ENCODE results near the gene CDC34.
A peak's percentile ranks its signal among the peaks of the same experiment; 100 is the strongest.

The CDC34 gene, protein sequence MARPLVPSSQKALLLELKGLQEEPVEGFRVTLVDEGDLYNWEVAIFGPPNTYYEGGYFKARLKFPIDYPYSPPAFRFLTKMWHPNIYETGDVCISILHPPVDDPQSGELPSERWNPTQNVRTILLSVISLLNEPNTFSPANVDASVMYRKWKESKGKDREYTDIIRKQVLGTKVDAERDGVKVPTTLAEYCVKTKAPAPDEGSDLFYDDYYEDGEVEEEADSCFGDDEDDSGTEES

GRCh38 chr19:531753-532560, at the start of gene CDC34:
TSS of gene CDC34 (plus strand) at chr19:531760. CDS start at chr19:531932, 172 bp downstream.
- DNase-seq, result peak; percentile 30

- DNase-seq, result no peak
Observed at GRCh38 chr19:482186-483041, 49.1 kb upstream of the CDC34 start.

DNA sequence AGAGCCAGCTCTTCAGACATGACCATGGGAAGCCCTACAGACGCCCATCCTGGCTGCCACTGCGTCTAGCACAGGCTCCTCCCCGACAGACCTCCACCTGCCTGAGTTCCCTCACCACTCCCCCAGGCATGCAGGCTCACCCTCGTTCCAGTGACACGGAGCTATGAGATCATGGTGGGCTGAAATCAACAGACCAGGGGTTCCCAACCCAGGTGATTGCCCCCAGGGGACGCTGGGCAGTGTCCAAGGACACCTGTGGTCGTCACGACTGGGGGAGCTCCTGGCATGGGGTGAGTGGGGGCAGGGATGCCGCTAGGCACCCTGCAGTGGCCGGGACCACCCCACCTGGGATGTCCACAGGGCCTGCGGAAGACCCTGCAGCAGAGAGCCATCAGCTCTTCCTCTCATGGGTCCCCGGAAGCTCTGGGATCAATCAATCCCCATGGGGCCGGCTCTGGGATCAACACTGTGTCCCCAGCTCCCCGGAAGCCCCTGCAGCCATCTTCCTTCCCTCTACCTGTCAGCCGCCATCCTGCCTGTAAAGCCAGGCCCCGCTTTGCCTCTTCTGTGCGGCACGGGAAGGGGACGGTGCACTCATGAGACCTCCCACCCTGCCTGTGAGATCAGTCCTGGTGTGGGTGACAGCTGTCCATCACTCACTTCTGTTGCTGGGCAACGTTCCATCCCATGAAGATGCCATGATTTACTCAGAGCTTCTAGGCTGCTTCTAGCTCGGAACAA, 48.1 kb upstream of the CDC34 start:
- no peak for DNase-seq

- DNase-seq, result no peak
Observed at GRCh38 chr19:484494-484893, 47.1 kb upstream of the CDC34 start.

- no peak for DNase-seq
Observed at GRCh38 chr19:485077-485476, 46.5 kb upstream of the CDC34 start.

DNA sequence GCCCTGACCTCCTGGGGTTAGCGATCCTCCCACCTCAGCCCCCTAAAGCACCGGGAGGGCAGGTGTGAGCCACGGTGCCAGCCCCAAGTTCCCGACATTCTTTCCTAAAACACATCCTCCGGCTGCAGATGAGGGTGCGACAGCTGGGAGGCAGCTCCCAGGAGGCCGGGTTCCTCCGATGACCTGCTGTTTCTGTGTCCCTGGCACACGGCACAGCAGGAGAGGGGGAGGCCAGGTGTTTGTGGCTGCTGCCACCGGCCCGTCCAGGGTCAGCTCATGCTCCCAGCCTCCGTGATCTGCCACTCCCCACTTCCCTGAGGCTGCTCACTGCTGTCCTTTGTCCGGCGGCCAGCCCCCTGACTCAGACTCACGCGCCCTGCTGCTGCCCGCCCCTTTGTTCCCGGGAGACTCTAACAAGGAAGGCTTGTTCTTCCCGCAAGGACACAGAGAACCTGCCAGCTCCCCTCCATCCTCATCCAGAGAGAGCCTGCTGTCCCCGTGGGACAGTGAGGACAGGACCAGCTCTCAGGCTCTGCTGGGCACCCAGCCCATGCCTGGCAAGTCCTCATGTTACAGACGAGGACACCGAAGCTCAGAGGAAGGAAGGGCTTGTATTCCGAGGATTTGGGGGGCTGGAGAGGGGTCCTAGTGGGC, 45.9 kb upstream of the CDC34 start:
- DNase-seq, result no peak

- peak; percentile 89 for DNase-seq
Observed at GRCh38 chr19:488505-489417, 42.8 kb upstream of the CDC34 start.

- no peak for DNase-seq
Observed at GRCh38 chr19:489418-490196, 42.0 kb upstream of the CDC34 start.

DNA sequence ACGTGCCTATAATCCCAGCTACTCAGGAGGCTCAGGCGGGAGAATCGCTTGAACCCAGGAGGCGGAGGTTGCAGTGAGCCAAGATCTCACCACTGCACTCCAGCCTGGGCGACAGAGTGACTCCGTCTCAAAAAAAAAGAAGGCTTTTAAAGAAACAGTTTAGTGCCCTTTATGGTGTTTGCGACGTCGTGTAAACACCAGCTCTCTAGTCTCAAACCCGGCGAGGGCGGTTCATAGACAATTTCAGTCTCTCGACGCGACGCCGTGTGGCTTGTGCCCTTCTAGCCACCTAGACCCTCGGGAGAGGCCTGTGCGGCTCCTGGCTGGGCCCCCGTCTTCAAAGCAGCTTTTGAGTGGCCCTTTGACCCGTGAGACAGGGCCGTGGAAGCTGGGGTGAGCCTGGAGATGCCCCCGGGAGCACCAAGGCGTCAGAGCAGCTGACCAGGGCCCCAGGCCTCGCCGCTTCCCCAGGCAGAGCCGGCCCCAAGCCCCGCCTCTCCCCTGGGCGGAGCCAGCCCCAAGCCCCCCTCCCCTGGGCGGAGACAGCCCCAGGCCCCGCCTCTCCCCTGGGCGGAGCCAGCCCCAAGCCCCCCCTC, 40.3 kb upstream of the CDC34 start:
- no peak for DNase-seq

DNA sequence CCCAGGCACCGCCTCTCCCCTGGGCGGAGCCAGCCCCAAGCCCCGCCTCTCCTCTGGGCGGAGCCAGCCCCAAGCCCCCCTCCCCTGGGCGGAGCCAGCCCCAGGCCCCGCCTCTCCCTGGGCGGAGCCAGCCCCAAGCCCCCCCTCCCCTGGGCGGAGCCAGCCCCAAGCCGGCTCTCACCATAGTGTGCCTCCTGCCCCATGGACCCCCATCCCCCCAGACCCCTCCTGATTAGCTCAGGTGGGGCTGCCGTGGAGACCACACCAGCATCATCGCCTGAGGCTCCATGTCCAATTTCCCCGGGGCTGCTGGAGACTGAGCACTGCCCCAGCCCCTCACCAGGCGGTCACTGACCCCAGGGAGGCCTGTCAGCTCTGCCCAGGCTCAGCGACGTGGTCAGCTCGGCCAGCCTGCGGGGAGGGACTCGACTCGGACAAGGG, 39.4 kb upstream of the CDC34 start:
- DNase-seq, result no peak

GRCh38 chr19:493391-494170, 38.0 kb upstream of the CDC34 start:
- no peak for DNase-seq

- DNase-seq, result no peak
Observed at GRCh38 chr19:494171-495080, 37.1 kb upstream of the CDC34 start.

DNA sequence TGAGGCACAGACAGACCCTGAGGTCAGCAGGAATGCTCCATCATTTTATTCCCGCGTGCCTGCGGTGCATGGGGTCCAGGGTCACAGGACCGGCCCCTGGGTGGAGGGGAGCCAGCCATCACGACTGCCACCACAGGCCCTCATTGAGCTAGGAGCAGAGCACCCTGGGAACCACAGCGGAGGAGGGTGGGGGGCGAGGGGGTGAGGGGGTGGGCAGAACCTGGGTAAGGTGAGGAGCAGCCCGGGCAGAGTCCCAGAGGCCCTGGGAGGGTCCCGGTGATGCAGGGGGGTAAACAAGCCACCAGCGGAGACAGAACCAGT, 36.5 kb upstream of the CDC34 start:
- no peak for DNase-seq

- DNase-seq, result peak; percentile 32
Observed at GRCh38 chr19:495402-496111, 36.0 kb upstream of the CDC34 start.

- DNase-seq, result no peak
Observed at GRCh38 chr19:496112-496665, 35.4 kb upstream of the CDC34 start, which contains the start of gene MADCAM1. TSS of gene MADCAM1 (plus strand) at chr19:496486. CDS start at chr19:496500, 14 bp downstream.

DNA sequence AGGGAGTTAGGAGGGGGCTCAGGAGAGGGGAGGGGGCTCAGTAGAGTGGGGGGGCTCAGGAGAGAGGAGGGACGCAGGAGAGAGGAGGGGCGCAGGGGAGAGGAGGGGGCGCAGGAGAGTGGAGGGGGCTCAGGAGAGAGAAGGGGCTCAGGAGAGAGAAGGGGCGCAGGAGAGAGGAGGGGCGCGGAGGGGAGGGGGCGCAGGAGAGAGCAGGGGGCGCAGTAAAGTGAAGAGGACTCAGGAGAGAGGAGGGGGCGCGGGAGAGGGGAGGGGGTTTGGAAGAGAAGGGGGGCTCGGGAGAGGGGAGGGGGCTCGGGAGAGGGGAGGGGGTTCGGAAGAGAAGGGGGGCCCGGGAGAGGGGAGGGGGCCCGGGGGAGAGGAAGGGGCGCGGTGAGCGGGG, 34.6 kb upstream of the CDC34 start:
- no peak for DNase-seq

DNA sequence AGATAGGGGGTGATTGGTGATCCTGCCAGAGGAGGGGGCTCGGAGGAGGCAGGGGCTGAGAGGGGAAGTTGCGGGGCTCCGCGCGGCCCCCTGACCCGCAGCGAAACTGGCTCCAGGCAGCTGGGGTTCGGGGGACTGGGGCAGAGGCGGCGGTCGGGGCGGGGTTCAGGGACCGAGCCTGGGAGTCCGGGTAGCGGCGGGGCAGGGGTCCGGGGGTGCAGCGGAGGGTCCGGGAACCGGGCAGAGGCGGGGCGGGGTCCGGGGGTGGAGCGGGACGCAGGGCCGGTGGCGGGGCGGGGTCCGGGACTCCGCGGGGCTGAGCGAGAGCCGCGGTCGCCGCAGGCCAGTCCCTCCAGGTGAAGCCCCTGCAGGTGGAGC, 34.1 kb upstream of the CDC34 start:
- no peak for DNase-seq
